KMS-11 (cell line): Measurements from ENCODE around the gene GOSR1.
"Not testable (repeated sequence)": the region's sequence is repeated elsewhere in the genome, so short reads cannot be mapped to it uniquely, and the experiment has no call there.

Source experiments
- H2AFZ ChIP-seq: fragments of 200-600 bp; sonication (generic); 2 replicates; pipeline ENCODE4 v1.6.1; 2016; ENCODE audit warnings: antibody characterized with exemption, mixed run types, low read depth
- H3K27ac ChIP-seq: fragments of 200-600 bp; sonication (generic); 2 replicates; pipeline ENCODE4 v1.6.1; 2016; ENCODE audit warnings: mild to moderate bottlenecking, mixed run types
- H3K27me3 ChIP-seq: fragments of 200-600 bp; sonication (generic); 2 replicates; pipeline ENCODE4 v1.6.1; 2017; ENCODE audit warnings: mild to moderate bottlenecking, low read depth, mixed run types, moderate library complexity; ENCODE audit not compliant: insufficient read depth
- H3K36me3 ChIP-seq: fragments of 200-600 bp; sonication (generic); 2 replicates; pipeline ENCODE4 v1.6.1; 2017; ENCODE audit warnings: mild to moderate bottlenecking, mixed run types; ENCODE audit not compliant: insufficient read depth
- H3K4me1 ChIP-seq: fragments of 200-600 bp; sonication (generic); 2 replicates; pipeline ENCODE4 v1.6.1; 2016; ENCODE audit warnings: mild to moderate bottlenecking, low read depth, mixed run types; ENCODE audit not compliant: poor library complexity, severe bottlenecking
- H3K4me2 ChIP-seq: fragments of 200-600 bp; sonication (generic); 2 replicates; pipeline ENCODE4 v1.7.0; 2016; ENCODE audit warnings: mild to moderate bottlenecking, mixed run types
- H3K4me3 ChIP-seq: fragments of 200-600 bp; sonication (generic); IDR thresholded peaks from 2 replicates; pipeline ENCODE4 v1.6.1; 2017; ENCODE audit warnings: low read depth, low read length, mixed read lengths; ENCODE audit not compliant: insufficient read depth
- H3K79me2 ChIP-seq: fragments of 200-600 bp; sonication (generic); 2 replicates; pipeline ENCODE4 v1.6.1; 2016; ENCODE audit warnings: low read depth, mixed run types; ENCODE audit not compliant: insufficient read depth
- H3K9ac ChIP-seq: fragments of 200-600 bp; sonication (generic); 2 replicates; pipeline ENCODE4 v1.6.1; 2016; ENCODE audit warnings: mild to moderate bottlenecking, mixed run types
- H4K20me1 ChIP-seq: fragments of 200-600 bp; sonication (generic); 2 replicates; pipeline ENCODE4 v1.6.1; 2016; ENCODE audit warnings: mild to moderate bottlenecking, mixed run types; ENCODE audit not compliant: insufficient read depth
- TF ChIP-seq, protein P1 (sequence below): fragments of 200-600 bp; sonication (generic); conservative IDR thresholded peaks from 2 replicates; pipeline ENCODE4 v1.6.1; 2017; ENCODE audit warnings: low read depth, mild to moderate bottlenecking, antibody characterized with exemption, low read length, moderate library complexity, mixed read lengths

The GOSR1 gene

GRCh38 chr17:30541802-30542201, 64.6 kb downstream of the GOSR1 start:
- H2AFZ ChIP-seq, result no peak overlapping the region

DNA sequence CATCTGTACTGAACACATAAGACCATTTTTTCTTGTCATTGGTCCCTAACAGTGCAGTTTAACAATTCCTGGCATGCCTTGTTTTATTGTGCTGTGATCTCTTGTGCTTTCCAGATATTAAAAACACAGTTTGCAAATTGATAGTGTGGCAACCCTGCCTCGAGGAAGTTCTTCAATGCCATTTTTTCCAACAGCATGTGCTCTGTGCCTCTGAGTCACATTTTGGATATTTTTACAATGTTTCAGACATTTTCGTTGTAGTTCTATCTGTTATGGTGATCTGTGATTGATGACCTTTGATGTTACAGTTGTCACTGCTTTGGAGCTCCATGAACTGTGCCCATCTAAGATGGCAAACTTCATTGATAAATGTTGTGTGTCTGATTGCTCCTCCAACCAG, 66.2 kb downstream of the GOSR1 start:
- TF ChIP-seq, protein P1, sequence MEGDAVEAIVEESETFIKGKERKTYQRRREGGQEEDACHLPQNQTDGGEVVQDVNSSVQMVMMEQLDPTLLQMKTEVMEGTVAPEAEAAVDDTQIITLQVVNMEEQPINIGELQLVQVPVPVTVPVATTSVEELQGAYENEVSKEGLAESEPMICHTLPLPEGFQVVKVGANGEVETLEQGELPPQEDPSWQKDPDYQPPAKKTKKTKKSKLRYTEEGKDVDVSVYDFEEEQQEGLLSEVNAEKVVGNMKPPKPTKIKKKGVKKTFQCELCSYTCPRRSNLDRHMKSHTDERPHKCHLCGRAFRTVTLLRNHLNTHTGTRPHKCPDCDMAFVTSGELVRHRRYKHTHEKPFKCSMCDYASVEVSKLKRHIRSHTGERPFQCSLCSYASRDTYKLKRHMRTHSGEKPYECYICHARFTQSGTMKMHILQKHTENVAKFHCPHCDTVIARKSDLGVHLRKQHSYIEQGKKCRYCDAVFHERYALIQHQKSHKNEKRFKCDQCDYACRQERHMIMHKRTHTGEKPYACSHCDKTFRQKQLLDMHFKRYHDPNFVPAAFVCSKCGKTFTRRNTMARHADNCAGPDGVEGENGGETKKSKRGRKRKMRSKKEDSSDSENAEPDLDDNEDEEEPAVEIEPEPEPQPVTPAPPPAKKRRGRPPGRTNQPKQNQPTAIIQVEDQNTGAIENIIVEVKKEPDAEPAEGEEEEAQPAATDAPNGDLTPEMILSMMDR, result no peak
- H3K4me2 ChIP-seq, result no peak overlapping the region
- no peaks in the 10 kb centered on the region for H4K20me1 ChIP-seq

More at GRCh38 chr17:30541802-30542201, 64.6 kb downstream of the GOSR1 start:
- Histone ChIP-seq H3K4me2 (no peak overlapping the region), H4K20me1 (no peaks in the 10 kb centered on the region), H3K27ac (no peak overlapping the region), H3K9ac (no peak overlapping the region), H3K79me2 (no peaks in the 10 kb centered on the region), H3K27me3 (no peaks in the 10 kb centered on the region), H3K4me1 (no peaks in the 10 kb centered on the region), H3K36me3 (no peaks in the 10 kb centered on the region), H3K4me3 (no peak overlapping the region)
- TF ChIP-seq, protein P1, result no peak

GRCh38 chr17:30545024-30545423, 67.8 kb downstream of the GOSR1 start:
- Histone ChIP-seq H3K36me3 (no peaks in the 10 kb centered on the region), H3K4me1 (no peaks in the 10 kb centered on the region), H3K9ac (no peak overlapping the region)

More for the DNA sequence above, 66.2 kb downstream of the GOSR1 start:
- H3K27ac ChIP-seq, result no peak overlapping the region
- H3K79me2 ChIP-seq, result no peaks in the 10 kb centered on the region
- no peak overlapping the region for H3K9ac ChIP-seq
- H3K4me3 ChIP-seq, result no peak overlapping the region
- H2AFZ ChIP-seq, result no peak overlapping the region
- no peaks in the 10 kb centered on the region for H3K36me3 ChIP-seq
- H3K4me1 ChIP-seq, result no peaks in the 10 kb centered on the region
- H3K27me3 ChIP-seq, result no peaks in the 10 kb centered on the region

GRCh38 chr17:30547778-30548573, 70.8 kb downstream of the GOSR1 start:
- Histone ChIP-seq H3K36me3 (no peaks in the 10 kb centered on the region), H4K20me1 (no peaks in the 10 kb centered on the region), H3K4me2 (no peak overlapping the region), H2AFZ (no peak overlapping the region), H3K79me2 (no peaks in the 10 kb centered on the region), H3K27me3 (no peaks in the 10 kb centered on the region), H3K4me1 (no peaks in the 10 kb centered on the region), H3K9ac (no peak overlapping the region), H3K27ac (no peak overlapping the region), H3K4me3 (no peak overlapping the region)
- TF ChIP-seq, protein P1, result no peak

More at GRCh38 chr17:30545024-30545423, 67.8 kb downstream of the GOSR1 start:
- H3K79me2 ChIP-seq, result no peaks in the 10 kb centered on the region
- H3K4me3 ChIP-seq, result no peak overlapping the region
- H4K20me1 ChIP-seq, result no peaks in the 10 kb centered on the region
- H3K27ac ChIP-seq, result no peak overlapping the region
- TF ChIP-seq, protein P1, result no peak
- H3K27me3 ChIP-seq, result no peaks in the 10 kb centered on the region
- H2AFZ ChIP-seq, result no peak overlapping the region
- no peak overlapping the region for H3K4me2 ChIP-seq

DNA sequence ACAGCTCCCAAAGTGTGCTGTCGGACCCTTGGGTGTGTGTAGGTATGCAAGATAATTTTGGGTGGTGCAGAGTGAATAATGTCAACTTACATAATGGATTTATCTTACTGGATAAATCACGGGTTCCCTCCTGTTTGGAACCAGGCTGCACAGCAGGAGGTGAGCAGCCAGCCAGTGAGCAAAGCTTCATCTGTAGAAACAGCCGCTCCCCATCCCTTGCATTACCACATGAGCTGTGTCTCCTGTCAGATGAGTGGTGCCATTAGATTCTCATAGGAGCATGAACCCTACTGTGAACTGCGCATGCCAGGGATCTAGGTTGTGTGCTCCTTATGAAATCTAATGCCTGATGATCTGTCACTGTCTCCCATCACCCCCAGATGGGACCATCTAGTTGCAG, 72.0 kb downstream of the GOSR1 start:
- H3K27me3 ChIP-seq, H4K20me1 ChIP-seq, H3K4me3 ChIP-seq, H3K4me2 ChIP-seq, H3K36me3 ChIP-seq, H3K4me1 ChIP-seq, H2AFZ ChIP-seq, H3K27ac ChIP-seq, H3K79me2 ChIP-seq, H3K9ac ChIP-seq: not testable (repeated sequence)
